Stimulated activated CD8-positive, alpha-beta memory T cell treated with anti-CD3 and anti-CD28 coated beads, Interleukin-4, amount 100 ng/mL, for 48 hours (primary cell): ENCODE results near the gene NRSN2.
"Not testable (repeated sequence)": the region's sequence is repeated elsewhere in the genome, so short reads cannot be mapped to it uniquely, and the experiment has no call there.

Source experiments
- DNase-seq: peaks from one replicate; pipeline ENCODE4 v3.0.0-alpha.2; 2020

NRSN2 gene

DNA sequence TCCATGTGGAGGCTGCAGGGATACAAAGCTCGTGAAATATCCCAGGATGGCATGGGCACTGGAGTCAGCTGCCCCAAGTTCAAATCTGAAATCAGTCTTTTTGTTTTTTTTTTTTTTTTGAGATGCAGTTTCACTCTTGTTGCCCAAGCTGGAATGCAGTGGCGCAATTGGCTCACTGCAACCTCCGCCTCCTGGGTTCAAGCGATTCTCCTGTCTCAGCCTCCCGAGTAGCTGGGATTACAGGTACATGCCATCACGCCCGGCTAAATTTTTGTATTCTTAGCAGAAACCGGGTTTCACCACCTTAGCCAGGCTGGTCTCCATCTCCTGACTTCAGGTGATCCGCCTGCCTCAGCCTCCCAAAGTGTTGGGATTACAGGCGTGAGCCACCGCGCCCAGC lies 30.7 kb downstream of the NRSN2 start:
- not testable (repeated sequence) for DNase-seq

DNA sequence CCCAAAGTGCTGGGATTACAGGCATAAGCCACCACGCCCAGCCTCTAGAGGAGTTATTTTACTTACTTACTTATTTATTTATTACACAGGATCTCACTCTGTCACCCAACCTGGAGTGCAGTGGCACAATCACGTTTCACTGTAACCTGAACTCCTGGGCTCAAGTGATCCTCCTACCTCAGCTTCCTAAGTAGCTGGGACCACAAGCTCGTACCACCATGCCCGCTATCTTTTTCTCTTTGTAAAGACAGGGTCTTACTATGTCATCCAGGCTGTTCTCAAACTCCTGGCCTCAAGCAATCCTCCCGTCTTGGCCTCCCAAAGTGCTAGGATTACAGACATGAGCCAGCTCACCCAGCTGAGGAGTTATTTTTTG lies 32.0 kb downstream of the NRSN2 start:
- no peak for DNase-seq

DNA sequence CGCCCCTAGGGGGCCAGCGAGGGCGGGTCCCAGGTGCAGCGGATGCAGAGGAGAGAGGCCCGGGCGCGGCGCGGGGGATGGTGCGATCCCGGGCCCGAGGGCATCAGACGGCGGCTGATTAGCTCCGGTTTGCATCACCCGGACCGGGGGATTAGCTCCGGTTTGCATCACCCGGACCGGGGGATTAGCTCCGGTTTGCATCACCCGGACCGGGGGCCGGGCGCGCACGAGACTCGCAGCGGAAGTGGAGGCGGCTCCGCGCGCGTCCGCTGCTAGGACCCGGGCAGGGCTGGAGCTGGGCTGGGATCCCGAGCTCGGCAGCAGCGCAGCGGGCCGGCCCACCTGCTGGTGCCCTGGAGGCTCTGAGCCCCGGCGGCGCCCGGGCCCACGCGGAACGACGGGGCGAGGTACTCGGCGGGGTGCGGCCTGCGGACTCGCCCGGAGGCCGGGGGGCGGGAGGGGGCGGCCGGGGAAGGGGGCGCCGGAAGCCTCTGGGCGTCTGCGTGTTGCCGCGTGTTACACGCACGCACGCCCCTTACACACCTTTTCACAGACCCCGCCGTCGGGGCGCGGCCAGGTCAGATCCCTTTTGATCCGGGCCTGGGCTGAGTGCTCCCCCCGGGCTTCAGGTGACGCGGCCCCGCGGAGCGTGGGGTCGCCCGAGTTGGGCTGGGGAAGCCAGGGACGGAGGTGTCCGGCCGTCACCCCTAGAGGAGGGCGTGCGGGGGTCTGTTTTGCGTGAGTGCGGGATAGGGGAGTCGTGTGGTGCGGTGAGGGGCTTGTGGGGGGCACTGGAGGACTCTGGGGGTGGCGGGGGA lies 34.1 kb downstream of the NRSN2 start:
- DNase-seq = peak; percentile 81

DNA sequence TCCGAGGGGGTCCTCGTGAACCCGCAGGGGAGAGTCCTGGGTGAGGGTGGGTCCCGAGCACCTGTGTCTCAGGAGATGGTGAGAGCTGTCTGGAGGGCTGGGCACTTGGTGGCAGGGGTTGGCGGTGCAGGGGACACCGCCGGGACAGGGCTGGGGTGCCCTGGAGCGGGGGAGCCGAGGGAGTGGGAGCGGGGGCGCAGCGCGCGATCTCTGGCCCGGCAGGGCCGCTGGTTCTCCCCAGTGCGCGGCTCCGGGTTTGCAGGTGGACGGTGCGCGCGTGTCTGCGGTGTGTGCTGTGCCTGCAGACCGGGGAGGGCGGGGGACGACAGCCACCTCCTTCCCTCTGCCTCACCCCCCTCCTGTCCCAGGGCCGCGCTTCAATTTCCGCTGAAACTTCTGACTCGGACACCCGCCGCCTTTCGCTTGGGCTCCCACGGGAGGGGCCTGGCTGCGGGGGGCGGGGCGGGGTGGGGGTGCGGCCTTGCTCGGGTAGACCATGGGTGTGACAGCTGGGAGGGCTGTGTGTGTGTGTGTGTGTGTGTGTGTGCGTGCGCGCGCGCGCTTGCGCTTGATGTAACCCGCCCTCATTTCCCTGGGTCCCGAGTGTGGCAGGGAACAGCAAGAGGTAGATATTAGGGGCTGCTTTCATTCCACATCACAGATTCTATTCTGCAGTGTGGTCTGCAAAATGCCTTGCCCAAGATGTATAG lies 34.8 kb downstream of the NRSN2 start:
- DNase-seq = peak; percentile 86

DNA sequence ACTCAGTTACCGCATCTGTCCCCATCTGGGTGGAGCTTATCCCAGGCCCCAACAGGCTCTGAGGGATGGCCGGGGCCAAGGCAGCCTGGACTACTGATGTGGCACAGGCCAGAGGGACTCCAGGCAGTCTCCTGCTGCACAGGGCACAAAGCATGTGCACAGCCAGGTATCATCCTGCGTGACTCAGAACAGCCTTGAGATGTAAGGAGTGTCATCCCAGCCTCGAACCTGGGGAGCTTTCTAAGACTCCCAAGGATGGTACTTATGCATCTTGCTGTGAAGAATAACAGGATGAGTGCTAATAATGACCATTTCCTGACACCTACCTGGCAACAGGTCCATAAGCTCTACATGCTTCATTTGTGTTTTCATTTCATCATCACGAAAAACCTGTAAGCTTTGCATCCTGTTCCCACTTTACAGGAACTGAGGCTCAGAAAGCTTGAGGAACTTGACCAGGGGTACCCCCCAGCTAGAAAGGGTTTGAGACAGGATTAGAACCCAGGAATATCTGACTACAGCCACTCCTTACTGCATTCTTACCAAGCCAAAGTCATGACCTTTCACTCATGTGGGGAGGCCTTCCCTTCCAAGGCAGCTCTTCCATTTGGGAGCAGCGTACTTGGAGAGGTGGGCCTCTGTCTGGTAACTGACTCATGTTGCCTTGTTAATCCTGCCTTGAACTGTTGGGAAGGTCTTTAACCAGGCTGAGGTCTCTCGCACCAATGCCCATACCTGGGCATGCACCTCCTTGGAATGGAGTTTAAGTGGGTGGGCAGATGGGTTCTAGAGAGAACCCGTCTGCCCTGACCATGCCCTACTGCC lies 35.6 kb downstream of the NRSN2 start:
- DNase-seq = no peak

DNA sequence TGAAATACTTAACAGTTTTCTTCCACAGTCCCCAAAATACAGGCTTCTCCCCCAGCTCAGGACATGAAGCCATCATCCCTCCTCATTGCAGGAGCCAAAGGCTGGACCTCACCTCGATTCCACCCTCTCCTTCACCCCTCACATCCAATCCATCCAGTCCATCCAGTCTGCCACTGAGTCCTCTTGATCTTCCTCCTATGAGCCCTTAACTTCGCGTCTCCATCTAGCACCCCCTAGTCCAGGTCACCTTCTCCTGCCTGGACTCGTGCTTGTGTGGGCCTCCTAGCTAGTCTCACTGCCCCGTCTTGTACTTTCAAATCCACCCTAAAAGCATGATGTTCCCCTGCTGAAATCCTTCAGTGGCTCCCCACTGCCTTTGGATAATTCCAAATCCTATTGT lies 37.0 kb downstream of the NRSN2 start:
- DNase-seq = no peak

DNA sequence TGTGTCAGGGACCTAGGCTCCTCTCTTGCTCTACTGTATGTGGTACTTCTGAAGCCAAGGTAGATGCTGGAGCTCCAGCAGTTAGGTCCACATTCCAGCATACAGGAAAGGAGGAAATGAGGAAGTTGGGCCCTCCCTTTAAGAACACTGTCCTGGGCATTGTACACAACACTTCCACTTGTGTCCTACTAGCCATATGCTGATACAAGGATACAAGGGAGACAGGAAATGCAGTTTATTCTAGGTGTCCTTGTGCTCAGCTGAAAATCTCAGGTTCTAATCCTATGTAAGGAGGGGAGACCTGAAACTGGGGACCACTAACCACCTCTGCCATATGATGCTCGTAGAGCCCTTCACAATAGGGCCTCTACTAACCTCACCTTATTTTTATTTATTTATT lies 37.8 kb downstream of the NRSN2 start:
- no peak for DNase-seq

DNA sequence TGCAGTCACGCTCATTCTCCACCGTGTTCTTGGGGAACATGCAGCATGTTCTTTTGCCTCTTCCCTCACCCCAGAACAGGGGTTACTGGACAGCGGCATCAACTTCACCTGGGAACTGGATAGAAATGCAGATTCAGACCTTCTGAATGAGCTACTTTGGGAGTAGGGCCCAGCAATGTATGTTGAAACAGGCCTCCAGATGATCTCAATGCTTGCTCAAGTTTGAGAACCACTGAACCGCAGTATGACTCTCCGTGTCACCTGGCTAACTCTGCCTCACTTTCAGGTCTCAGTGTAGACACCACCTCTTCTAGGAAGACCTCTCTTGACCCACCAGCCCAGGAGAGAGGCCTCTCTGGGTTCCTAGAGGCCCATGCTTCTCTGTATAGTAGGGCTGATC lies 38.5 kb downstream of the NRSN2 start:
- no peak for DNase-seq

DNA sequence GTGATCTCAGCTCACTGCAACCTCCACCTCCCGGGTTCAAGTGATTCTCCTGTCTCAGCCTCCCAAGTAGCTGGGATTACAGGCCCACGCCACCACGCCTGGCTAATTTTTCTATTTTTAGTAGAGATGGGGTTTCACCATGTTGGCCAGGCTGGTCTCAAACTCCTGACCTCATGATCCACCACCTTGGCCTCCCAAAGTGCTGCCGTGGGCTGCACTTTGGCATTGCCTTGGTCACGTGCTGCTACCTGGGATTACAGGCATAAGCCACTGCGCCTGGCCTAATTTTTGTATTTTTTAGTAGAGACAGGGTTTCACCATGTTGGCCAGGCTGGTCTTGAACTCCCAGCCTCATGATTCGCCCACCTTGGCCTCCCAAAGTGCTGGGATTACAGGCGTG lies 39.7 kb downstream of the NRSN2 start:
- not testable (repeated sequence) for DNase-seq

DNA sequence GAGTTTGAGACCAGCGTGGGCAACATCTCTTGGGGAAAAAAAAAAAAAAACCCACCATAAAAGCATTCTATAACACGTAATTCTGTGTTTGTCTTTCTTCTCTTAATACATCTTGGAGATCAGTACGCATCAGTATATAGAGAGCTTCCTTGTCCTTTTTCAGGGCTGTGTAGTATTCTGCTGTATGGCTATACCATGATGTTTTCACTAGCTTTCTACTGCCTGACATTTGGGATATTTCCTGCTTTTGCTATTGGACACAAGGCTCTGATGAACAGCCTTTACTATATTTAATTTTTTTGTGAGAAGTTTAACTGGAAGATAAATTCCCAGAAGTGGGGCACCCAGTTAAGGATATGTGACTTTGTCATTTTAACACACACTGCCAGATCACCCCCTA lies 40.6 kb downstream of the NRSN2 start:
- no peak for DNase-seq

DNA sequence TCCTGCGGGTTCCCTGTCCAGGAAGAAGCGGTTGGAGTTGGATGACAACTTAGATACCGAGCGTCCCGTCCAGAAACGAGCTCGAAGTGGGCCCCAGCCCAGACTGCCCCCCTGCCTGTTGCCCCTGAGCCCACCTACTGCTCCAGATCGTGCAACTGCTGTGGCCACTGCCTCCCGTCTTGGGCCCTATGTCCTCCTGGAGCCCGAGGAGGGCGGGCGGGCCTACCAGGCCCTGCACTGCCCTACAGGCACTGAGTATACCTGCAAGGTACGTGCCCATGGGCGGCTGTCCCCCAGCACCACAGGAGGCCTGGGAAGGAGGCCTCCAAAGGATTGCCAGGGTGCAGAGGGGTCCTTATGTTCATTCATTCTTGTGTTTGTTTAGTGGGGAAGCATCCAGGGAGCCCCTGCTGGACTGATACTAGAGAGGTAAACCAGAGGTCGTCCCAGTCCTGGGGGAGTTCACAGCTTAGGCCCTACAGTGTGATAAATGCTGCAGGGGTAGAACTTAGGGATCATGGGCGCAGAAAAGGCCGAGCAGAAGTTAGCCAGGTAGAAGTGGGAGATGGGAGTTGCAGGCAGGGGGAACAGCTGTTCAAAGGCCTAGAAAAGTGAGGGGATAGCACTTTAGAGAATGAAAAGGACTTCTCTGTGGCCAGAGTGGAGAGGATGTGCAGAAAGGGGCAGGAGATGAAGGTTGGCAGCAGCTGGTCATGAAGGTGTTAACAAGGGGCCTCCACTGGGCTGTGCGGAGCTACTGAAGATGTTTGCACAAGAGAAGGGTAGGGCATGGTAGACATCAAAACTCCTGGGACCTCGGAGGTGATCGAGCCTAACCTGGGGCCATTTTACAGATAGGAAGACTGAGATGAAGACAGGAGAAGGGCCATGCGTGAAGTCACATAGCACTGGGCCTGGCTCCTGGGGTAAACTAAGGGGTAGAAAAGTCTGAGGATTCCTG lies 41.4 kb downstream of the NRSN2 start:
- no peak for DNase-seq

DNA sequence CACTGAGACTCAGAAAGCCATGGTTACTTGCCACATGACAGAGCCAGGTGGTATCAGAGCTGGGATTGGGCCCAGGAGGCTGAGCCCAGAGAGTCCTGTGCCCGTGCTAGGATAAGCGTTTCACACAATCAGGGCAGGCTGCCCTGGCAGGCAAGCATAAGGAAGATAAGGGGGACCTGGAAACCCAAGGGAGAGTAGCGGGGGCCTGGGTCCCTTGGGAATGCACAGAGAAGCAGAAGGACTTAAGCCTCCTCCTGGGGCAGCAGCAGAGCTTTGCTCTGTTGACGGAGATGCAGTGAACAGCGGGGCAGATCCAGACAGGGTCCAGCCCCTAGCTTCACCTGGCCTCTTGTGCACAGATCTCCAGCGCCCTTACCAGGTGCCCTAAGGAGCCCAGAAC lies 42.3 kb downstream of the NRSN2 start:
- no peak for DNase-seq

DNA sequence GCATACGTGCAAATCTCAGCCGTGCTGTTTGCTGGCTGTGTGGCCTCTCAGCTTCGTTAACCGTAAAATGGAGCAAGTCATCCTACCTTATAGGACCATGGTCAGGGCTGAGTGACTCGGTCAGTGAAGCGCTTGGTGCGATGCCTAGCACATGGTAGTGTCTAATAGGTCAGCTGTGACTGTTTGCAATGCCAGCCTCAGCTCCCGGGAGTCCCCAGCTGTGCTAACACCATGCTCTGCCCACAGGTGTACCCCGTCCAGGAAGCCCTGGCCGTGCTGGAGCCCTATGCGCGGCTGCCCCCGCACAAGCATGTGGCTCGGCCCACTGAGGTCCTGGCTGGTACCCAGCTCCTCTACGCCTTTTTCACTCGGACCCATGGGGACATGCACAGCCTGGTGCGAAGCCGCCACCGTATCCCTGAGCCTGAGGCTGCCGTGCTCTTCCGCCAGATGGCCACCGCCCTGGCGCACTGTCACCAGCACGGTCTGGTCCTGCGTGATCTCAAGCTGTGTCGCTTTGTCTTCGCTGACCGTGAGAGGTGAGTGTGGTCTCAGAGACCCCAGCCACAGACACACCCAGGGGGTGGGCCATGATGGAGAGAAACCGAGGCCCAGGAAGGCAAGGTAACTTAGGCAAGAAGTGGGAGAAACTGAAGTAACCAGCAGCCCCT lies 44.3 kb downstream of the NRSN2 start:
- DNase-seq = no peak

DNA sequence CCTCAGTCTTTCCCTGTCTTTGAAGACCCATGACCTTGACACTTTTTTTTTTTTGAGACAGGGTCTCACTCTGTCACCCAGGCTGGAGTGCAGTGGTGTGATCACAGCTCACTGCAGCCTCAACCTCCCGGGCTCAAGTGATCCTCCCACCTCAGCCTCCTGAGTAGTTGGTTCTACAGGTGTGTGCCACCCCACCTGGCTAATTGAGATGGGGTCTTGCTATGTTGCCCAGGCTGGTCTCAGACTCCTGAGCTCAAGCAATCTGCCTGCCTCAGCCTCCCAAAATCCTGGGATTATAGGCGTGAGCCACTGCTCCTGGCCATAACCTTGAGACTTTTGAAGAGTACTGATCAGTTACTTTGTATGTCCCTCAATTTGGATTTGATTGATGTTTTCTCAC lies 46.4 kb downstream of the NRSN2 start:
- not testable (repeated sequence) for DNase-seq

DNA sequence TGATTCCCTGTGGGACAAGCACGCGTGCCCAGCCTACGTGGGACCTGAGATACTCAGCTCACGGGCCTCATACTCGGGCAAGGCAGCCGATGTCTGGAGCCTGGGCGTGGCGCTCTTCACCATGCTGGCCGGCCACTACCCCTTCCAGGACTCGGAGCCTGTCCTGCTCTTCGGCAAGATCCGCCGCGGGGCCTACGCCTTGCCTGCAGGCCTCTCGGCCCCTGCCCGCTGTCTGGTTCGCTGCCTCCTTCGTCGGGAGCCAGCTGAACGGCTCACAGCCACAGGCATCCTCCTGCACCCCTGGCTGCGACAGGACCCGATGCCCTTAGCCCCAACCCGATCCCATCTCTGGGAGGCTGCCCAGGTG lies 49.3 kb downstream of the NRSN2 start:
- DNase-seq = no peak

DNA sequence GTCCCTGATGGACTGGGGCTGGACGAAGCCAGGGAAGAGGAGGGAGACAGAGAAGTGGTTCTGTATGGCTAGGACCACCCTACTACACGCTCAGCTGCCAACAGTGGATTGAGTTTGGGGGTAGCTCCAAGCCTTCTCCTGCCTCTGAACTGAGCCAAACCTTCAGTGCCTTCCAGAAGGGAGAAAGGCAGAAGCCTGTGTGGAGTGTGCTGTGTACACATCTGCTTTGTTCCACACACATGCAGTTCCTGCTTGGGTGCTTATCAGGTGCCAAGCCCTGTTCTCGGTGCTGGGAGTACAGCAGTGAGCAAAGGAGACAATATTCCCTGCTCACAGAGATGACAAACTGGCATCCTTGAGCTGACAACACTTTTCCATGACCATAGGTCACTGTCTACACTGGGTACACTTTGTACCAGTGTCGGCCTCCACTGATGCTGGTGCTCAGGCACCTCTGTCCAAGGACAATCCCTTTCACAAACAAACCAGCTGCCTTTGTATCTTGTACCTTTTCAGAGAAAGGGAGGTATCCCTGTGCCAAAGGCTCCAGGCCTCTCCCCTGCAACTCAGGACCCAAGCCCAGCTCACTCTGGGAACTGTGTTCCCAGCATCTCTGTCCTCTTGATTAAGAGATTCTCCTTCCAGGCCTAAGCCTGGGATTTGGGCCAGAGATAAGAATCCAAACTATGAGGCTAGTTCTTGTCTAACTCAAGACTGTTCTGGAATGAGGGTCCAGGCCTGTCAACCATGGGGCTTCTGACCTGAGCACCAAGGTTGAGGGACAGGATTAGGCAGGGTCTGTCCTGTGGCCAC lies 49.9 kb downstream of the NRSN2 start:
- no peak for DNase-seq

DNA sequence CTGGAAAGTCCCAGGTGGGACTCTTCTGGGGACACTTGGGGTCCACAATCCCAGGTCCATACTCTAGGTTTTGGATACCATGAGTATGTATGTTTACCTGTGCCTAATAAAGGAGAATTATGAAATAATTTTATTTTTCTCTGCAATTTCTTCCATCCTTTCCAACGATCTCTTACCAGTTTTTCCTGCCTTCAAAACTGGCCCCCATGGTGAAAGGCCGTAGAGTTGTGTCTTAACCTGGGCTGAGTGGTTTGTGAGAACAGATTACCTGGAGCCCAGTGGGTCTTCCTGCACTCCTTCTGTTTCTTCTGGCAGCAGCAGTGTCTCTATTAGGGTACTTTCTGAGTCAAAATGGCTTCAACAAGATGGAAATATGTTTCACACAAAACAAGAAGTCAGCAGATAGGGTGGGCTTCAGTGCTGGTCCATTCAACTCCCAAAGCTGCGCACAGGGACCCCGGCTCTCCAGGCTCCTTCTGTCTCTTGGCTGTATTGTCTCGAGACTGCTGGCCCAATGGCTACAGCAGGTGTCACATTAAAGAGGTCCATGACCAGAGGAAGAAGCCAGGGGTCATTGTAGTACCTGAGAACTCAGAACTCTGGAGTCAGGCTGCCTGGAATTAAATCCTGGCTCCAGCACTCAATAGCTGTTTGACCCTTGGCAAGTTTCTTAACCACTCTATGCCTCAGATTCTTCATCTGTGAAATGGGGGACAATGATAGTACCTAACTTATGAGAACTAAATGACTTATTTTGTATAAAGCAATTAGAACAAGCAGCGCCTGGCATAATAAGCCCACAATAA lies 50.7 kb downstream of the NRSN2 start:
- DNase-seq = no peak

DNA sequence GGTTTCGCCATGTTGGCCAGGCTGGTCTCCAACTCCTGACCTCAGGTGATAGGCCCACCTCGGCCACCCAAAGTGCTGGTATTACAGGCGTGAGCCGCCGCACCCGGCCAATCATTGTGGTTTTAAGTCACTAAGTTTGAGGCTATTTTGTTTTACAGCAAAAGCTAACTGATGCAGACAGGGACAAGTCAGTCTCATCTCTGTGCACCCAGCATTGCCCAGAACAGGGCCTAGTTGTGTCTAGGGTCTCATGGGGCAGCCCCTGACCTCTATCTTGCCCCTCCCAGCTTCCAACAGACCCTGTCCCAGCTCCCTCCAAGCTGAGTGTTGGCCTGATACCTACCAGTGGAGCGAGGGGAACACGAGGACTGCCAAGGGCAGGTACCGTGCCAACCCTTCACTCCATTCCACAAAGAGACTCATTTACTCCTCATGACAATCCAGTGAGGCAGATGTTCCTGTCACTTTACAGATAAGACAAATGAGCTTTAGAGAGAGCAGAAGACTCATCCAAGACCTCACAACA lies 52.3 kb downstream of the NRSN2 start:
- DNase-seq = no peak

DNA sequence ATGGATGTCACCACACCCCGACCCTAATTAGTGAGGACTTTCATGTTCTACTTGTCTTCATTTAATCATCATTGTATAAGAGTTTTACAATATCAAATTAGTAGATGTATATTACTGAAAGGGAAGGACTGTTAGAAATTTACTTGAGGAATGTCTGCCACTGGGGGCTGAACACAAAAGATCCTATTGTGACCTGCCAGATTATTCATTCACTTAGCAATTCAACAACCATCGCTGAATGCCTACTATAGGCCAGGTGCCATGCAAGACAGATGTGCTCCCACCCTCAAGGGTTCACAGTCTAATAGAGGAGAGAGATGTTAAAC lies 53.2 kb downstream of the NRSN2 start:
- no peak for DNase-seq
